Fibroblast of lung (primary cell): ENCODE measurements around the gene MATK. TPM values are rescaled to one million over a fixed set of nuclear protein-coding genes. Genes with fewer than 3 reads are reported as not detected.

Experiments used
- DNase-seq, 2 donors: peaks; one replicate each; pipeline versions ENCODE4 v3.0.0 to v3.0.0-alpha.2; 2010; ENCODE audit warnings: low read depth in 2 of 2
- H2AFZ ChIP-seq: 2 replicates; pipeline ENCODE4 v1.5.1; 2012; ENCODE audit warnings: low read length, control low read depth, inconsistent platforms
- H3K27ac ChIP-seq: 2 replicates; pipeline ENCODE4 v1.5.1; 2011; ENCODE audit warnings: low read length, control low read depth; ENCODE audit not compliant: insufficient read depth
- H3K27me3 ChIP-seq: 2 replicates; pipeline ENCODE4 v1.5.1; 2011; ENCODE audit warnings: mild to moderate bottlenecking, low read length; ENCODE audit not compliant: control insufficient read depth, insufficient read depth
- H3K36me3 ChIP-seq: 2 replicates; pipeline ENCODE4 v1.5.1; 2011; ENCODE audit warnings: low read length; ENCODE audit not compliant: control insufficient read depth, insufficient read depth
- H3K4me1 ChIP-seq: 2 replicates; pipeline ENCODE4 v1.5.1; 2011; ENCODE audit warnings: low read length; ENCODE audit not compliant: control insufficient read depth, insufficient read depth; ENCODE audit errors: extremely low read depth
- H3K4me2 ChIP-seq: 2 replicates; pipeline ENCODE4 v1.5.1; 2011; ENCODE audit warnings: low read length, control low read depth; ENCODE audit not compliant: insufficient read depth; ENCODE audit errors: extremely low read depth
- H3K4me3 ChIP-seq, 4 experiments: fragments of 200-600 bp in 1 of 4; sonication (generic) in 1 of 4; replicated peaks in 1 of 4; 2 replicates each; pipeline ENCODE4 v1.5.1; 2011 to 2016; ENCODE audit warnings: low read length in 4 of 4, low read depth in 3 of 4, mild to moderate bottlenecking in 3 of 4, control low read depth in 2 of 4, inconsistent platforms in 1 of 4, mixed read lengths in 1 of 4; ENCODE audit not compliant: insufficient read depth in 1 of 4; ENCODE audit errors: control extremely low read depth in 1 of 4
- H3K79me2 ChIP-seq: 2 replicates; pipeline ENCODE4 v1.5.1; 2012; ENCODE audit warnings: mild to moderate bottlenecking, low read length, inconsistent platforms; ENCODE audit not compliant: control insufficient read depth, insufficient read depth
- H3K9ac ChIP-seq: 2 replicates; pipeline ENCODE4 v1.5.1; 2011; ENCODE audit warnings: mild to moderate bottlenecking, low read length, control low read depth; ENCODE audit not compliant: insufficient read depth
- H3K9me3 ChIP-seq: 2 replicates; pipeline ENCODE4 v1.5.1; 2012; ENCODE audit warnings: low read depth, low read length; ENCODE audit not compliant: control insufficient read depth, insufficient read depth
- H4K20me1 ChIP-seq: 2 replicates; pipeline ENCODE4 v1.5.1; 2011; ENCODE audit warnings: low read length; ENCODE audit not compliant: control insufficient read depth, insufficient read depth; ENCODE audit errors: extremely low read depth
- EZH2 ChIP-seq: IDR thresholded peaks from 2 replicates; pipeline ENCODE4 v1.5.1; 2012; ENCODE audit warnings: low read length, control low read depth, mild to moderate bottlenecking; ENCODE audit errors: missing control alignments
- polyA plus RNA-seq, 2 donors: library from polyadenylated mRNA; depleted of rRNA in 1 of 2; stranded (reverse) in 1 of 2; unstranded in 1 of 2; fragments of >200 nt; gene quantifications; 2 replicates each; pipeline ENCODE4 v1.2.1, GENCODE V29; 2011 to 2012; ENCODE audit warnings: missing spikeins in 1 of 2
- total RNA-seq: library from RNA; depleted of rRNA; stranded (reverse); fragments of >200 nt; gene quantifications from 2 replicates; pipeline ENCODE4 v1.2.1, GENCODE V29; 2014
- TF ChIP-seq, protein P1 (sequence below), 2 donors: IDR thresholded peaks in 1 of 2; conservative IDR thresholded peaks in 1 of 2; 1 replicate in 1 of 2; 2 replicates in 1 of 2; pipeline ENCODE4 v1.5.1; 2011 to 2012; ENCODE audit warnings: low read length in 2 of 2, control low read depth in 1 of 2, inconsistent platforms in 1 of 2, low read depth in 1 of 2, mild to moderate bottlenecking in 1 of 2

MATK gene
- total and polyA plus RNA-seq, 2 donors (not counting 1 experiment from before 2014, with no cell fraction given), result under 0.01 TPM; not detected in 1

DNA sequence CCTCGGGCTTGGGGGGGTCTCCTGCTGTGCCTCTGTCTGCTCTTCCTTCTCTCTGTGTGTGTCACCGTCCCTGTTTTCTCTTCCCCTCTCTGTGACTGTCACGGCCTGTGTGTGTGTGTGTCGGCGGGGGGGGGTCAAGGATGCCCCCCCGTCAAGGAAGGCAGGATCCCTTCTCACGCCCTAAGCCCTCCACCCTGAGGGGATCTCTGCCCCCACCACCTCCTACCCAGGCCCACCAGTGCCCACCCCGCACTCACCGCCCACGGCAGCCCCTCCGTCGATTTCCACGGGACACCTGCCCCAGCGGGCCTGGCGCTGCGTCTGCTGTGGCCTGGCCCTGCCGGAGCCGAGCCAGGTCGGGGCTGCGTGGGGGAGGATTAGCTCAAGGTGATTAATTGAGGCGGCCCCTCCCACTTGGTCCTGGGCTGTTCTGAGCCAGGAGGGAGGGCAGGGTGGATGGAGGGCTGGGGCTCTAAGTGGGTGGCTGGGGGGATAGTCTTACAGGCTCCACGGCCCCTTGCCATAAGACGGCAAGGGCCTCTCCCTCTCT is 14.2 kb downstream of the MATK start, which contains the start of gene RAX2:
RAX2 (minus strand) TSS at position 323 of the 550 bp plus-strand sequence. CDS start 486 bp downstream, outside the sequence.
- Histone ChIP-seq H3K36me3 (peaks cover under 1% of the 10 kb centered on the region), H3K27ac (no peak within 1 kb of the TSS), H3K9me3 (no peaks in the 10 kb centered on the region), H2AFZ (no peak within 1 kb of the TSS), H3K27me3 (no peaks in the 10 kb centered on the region), H3K4me3 (no peak within 1 kb of the TSS), H3K9ac (no peak within 1 kb of the TSS), H3K79me2 (no peaks in the 10 kb centered on the region), H3K4me2 (no peak within 1 kb of the TSS), H3K4me1 (no peaks in the 10 kb centered on the region), H4K20me1 (no peaks in the 10 kb centered on the region)
- DNase-seq, result no peak
- TF ChIP-seq, protein P1, sequence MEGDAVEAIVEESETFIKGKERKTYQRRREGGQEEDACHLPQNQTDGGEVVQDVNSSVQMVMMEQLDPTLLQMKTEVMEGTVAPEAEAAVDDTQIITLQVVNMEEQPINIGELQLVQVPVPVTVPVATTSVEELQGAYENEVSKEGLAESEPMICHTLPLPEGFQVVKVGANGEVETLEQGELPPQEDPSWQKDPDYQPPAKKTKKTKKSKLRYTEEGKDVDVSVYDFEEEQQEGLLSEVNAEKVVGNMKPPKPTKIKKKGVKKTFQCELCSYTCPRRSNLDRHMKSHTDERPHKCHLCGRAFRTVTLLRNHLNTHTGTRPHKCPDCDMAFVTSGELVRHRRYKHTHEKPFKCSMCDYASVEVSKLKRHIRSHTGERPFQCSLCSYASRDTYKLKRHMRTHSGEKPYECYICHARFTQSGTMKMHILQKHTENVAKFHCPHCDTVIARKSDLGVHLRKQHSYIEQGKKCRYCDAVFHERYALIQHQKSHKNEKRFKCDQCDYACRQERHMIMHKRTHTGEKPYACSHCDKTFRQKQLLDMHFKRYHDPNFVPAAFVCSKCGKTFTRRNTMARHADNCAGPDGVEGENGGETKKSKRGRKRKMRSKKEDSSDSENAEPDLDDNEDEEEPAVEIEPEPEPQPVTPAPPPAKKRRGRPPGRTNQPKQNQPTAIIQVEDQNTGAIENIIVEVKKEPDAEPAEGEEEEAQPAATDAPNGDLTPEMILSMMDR (conservative IDR thresholded peaks at IDR 0.05 in 1 of 2, IDR thresholded peaks at IDR 0.05 in 1 of 2; ENCODE audit: low read depth in 1 of 2, low read length in 2 of 2), result no peak
- no peak for TF ChIP-seq EZH2

DNA sequence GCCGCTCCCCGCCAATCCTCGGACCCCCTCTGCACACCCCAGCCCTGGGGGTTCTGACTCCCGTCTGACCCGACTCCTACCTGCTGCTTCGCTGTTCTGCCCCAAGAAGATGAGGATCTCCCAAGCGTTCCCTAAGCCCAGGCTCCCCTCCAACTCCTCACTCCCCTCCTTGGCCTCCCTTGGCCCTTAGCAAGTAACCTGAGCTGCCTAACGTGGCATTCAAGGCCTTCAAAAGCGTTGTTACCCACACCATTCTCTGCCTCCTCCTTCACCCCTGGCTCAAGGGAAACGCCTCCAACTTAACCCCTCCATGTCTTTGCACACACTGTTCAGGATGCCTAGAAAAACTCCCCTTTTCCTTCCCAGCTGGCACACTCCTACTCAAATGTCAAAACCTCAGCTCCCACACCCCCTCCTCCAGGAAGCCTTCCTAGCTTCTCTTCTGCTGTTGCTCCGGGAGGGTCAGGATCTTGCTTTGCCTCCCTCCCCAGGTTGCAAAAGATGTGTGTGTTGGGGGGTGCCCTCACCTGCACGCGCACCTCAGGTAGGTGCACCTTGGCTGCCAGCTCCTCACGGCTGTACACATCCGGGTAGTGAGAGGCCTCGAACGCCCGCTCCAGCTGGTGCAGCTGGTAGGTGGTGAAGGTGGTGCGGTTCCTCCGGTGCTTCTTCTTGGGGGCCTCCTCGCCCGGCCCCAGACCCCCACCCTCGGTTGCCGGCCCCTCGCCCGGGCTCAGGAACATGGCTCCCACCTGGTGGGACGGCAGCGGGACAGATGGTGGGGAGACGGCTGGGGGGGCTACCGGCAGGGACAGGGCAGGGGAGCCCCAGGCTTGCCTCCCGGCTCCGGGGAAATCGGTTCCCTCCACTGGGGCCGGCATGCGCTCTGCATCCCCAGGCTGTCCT is 14.9 kb downstream of the MATK start:
- no peaks in the 10 kb centered on the region for H3K9me3 ChIP-seq
- H3K4me2 ChIP-seq, result no peak overlapping the region
- H3K27ac ChIP-seq, result no peak overlapping the region
- H3K9ac ChIP-seq, result no peak overlapping the region
- H3K4me1 ChIP-seq, result no peaks in the 10 kb centered on the region
- no peak overlapping the region for H3K4me3 ChIP-seq
- H4K20me1 ChIP-seq, result no peaks in the 10 kb centered on the region
- DNase-seq, result no peak
- no peaks in the 10 kb centered on the region for H3K79me2 ChIP-seq
- peaks cover 3% of the 10 kb centered on the region for H3K36me3 ChIP-seq
- H3K27me3 ChIP-seq, result no peaks in the 10 kb centered on the region
- H2AFZ ChIP-seq, result no peak overlapping the region
- TF ChIP-seq, protein P1 (conservative IDR thresholded peaks at IDR 0.05 in 1 of 2, IDR thresholded peaks at IDR 0.05 in 1 of 2; ENCODE audit: low read depth in 1 of 2, low read length in 2 of 2), result no peak
- no peak for TF ChIP-seq EZH2
